SK-N-SH (cell line): Measurements from ENCODE around the gene PLCXD1. TPM values are rescaled to one million over a fixed set of nuclear protein-coding genes. Genes with fewer than 3 reads are reported as not detected.

ENCODE experiments used
- CTCF ChIA-PET: fragments of 300-600, 350-600 bp; formaldehyde crosslinking; extraction: SDS; loops from one replicate; lab custom pipeline; 2021; lab: Yijun Ruan, JAX
- POLR2A ChIA-PET: fragments of 350-600 bp; sonication (Branson Sonifier 250); formaldehyde crosslinking; extraction: SDS; loops from one replicate; lab custom pipeline; 2020; ENCODE audit warnings: antibody characterized with exemption, inconsistent platforms; lab: Yijun Ruan, JAX
- DNase-seq: peaks from one replicate; pipeline ENCODE4 v3.0.0; 2012
- H2AFZ ChIP-seq: fragments of 200-600 bp; sonication (generic); 2 replicates; pipeline ENCODE4 v1.8.1; 2016; ENCODE audit warnings: antibody characterized with exemption, mild to moderate bottlenecking, low read depth
- H3F3A ChIP-seq: fragments of 200-600 bp; sonication (generic); replicated peaks from 2 replicates; pipeline ENCODE3; 2016; ENCODE audit warnings: antibody characterized with exemption, mild to moderate bottlenecking; ENCODE audit not compliant: insufficient read depth
- H3K27ac ChIP-seq, 2 experiments: fragments of 200-500 bp in 1 of 2; fragments of 200-600 bp in 1 of 2; sonication (Bioruptor generic) in 1 of 2; sonication (generic), shearing (Covaris generic) in 1 of 2; 2 replicates each; pipeline versions ENCODE4 v1.5.1 to v1.6.1; 2014 to 2016; ENCODE audit warnings: low read depth in 2 of 2, inconsistent platforms in 1 of 2, low read length in 1 of 2, mild to moderate bottlenecking in 1 of 2, mixed read lengths in 1 of 2
- H3K27me3 ChIP-seq: fragments of 200-600 bp; sonication (generic), shearing (Covaris generic); 2 replicates; pipeline ENCODE4 v1.6.1; 2016; ENCODE audit warnings: mixed run types; ENCODE audit not compliant: insufficient read depth
- H3K36me3 ChIP-seq, 2 experiments: fragments of 200-500 bp in 1 of 2; fragments of 200-600 bp in 1 of 2; sonication (Bioruptor generic) in 1 of 2; sonication (generic) in 1 of 2; replicated peaks in 1 of 2; 2 replicates each; pipeline versions ENCODE3 to v1.5.1; 2014 to 2016; ENCODE audit warnings: low read length in 1 of 2, mild to moderate bottlenecking in 1 of 2; ENCODE audit not compliant: insufficient read depth in 2 of 2, control insufficient read depth in 1 of 2
- H3K4me1 ChIP-seq, 2 experiments: fragments of 200-500 bp in 1 of 2; fragments of 200-600 bp in 1 of 2; sonication (Bioruptor generic) in 1 of 2; sonication (generic), shearing (Covaris generic) in 1 of 2; 2 replicates each; pipeline versions ENCODE4 v1.5.1 to v1.6.1; 2014 to 2016; ENCODE audit warnings: low read depth in 1 of 2, low read length in 1 of 2, mixed run types in 1 of 2; ENCODE audit not compliant: insufficient read depth in 2 of 2, control insufficient read depth in 1 of 2
- H3K4me2 ChIP-seq: fragments of 200-600 bp; sonication (generic), shearing (Covaris generic); 2 replicates; pipeline ENCODE4 v1.6.1; 2017; ENCODE audit warnings: mixed run types
- H3K4me3 ChIP-seq, 2 experiments: fragments of 200-500 bp in 1 of 2; fragments of 200-600 bp in 1 of 2; sonication (Bioruptor generic) in 1 of 2; sonication (generic), shearing (Covaris generic) in 1 of 2; 2 replicates each; pipeline versions ENCODE4 v1.5.1 to v1.8.1; 2014 to 2016; ENCODE audit warnings: low read depth in 2 of 2, inconsistent platforms in 1 of 2, low read length in 1 of 2, mild to moderate bottlenecking in 1 of 2, mixed read lengths in 1 of 2, moderate library complexity in 1 of 2
- H3K79me2 ChIP-seq: fragments of 200-600 bp; sonication (generic); 2 replicates; pipeline ENCODE4 v1.8.1; 2017; ENCODE audit warnings: mild to moderate bottlenecking; ENCODE audit not compliant: insufficient read depth
- H3K9ac ChIP-seq: fragments of 200-600 bp; sonication (generic); 2 replicates; pipeline ENCODE4 v1.6.1; 2017; ENCODE audit warnings: mixed run types
- H3K9me2 ChIP-seq: fragments of 200-600 bp; sonication (generic); 2 replicates; pipeline ENCODE4 v1.6.1; 2017; ENCODE audit warnings: mixed run types
- H3K9me3 ChIP-seq: fragments of 200-600 bp; sonication (generic); 2 replicates; pipeline ENCODE4 v1.6.1; 2017; ENCODE audit warnings: mixed run types, mild to moderate bottlenecking, moderate library complexity
- H4K20me1 ChIP-seq: fragments of 200-600 bp; sonication (generic); 2 replicates; pipeline ENCODE4 v1.6.1; 2017; ENCODE audit warnings: mild to moderate bottlenecking, mixed run types; ENCODE audit not compliant: insufficient read depth
- EZH2phosphoT487 ChIP-seq: fragments of 200-600 bp; sonication (generic); IDR thresholded peaks from 2 replicates; pipeline ENCODE4 v1.6.1; 2017; ENCODE audit warnings: low read depth, mixed run types, mild to moderate bottlenecking, antibody characterized with exemption, moderate library complexity, borderline replicate concordance
- GATA2 ChIP-seq: sonication (generic); formaldehyde crosslinking; IDR thresholded peaks from 2 replicates; pipeline ENCODE4 v1.5.0; 2020; ENCODE audit warnings: mild to moderate bottlenecking, missing genetic modification reagents
- MXI1 ChIP-seq: IDR thresholded peaks from 2 replicates; pipeline ENCODE4 v1.6.1; 2012; ENCODE audit warnings: mild to moderate bottlenecking, low read depth, low read length, improper control_type of control experiment
- NFIC ChIP-seq: IDR thresholded peaks from 2 replicates; pipeline ENCODE4 v1.4.0; 2012; ENCODE audit warnings: borderline replicate concordance
- RCOR1 ChIP-seq: fragments of 150-350 bp; IDR thresholded peaks from 2 replicates; pipeline ENCODE4 v1.6.1; 2017; ENCODE audit warnings: antibody characterized with exemption, low read length
- SIN3A ChIP-seq: IDR thresholded peaks from 2 replicates; pipeline ENCODE4 v1.6.1; 2012; ENCODE audit warnings: low read depth, mild to moderate bottlenecking, low read length, moderate library complexity, borderline replicate concordance
- TCF12 ChIP-seq: IDR thresholded peaks from 2 replicates; pipeline ENCODE4 v1.4.0; 2012
- WGBS: methylation state at CpG from one replicate; pipeline ENCODE4 v1.1.6; 2017; ENCODE audit warnings: low lambda C conversion rate; 5-methylcytosine and 5-hydroxymethylcytosine counted together
- polyA plus RNA-seq, 3 experiments: library from polyadenylated mRNA; depleted of rRNA; stranded (reverse); fragments of >200 nt; gene quantifications; 2 replicates each; pipeline ENCODE4 v1.2.3, GENCODE V29; 2012
- TF ChIP-seq, protein P1 (sequence below): fragments of 200-600 bp; sonication (generic); IDR thresholded peaks from 2 replicates; pipeline ENCODE4 v1.6.1; 2017; ENCODE audit warnings: antibody characterized with exemption, mild to moderate bottlenecking, moderate library complexity
- TF ChIP-seq, protein P2 (sequence below): IDR thresholded peaks from 2 replicates; pipeline ENCODE4 v1.6.1; 2012; ENCODE audit warnings: mild to moderate bottlenecking, low read depth, low read length, moderate library complexity
- TF ChIP-seq, protein P3 (sequence below): IDR thresholded peaks from 2 replicates; pipeline ENCODE4; 2012
- TF ChIP-seq, protein P4 (sequence below): IDR thresholded peaks from 2 replicates; pipeline ENCODE4 v1.4.0; 2012; ENCODE audit warnings: low read depth, borderline replicate concordance
- TF ChIP-seq, protein P5 (sequence below): IDR thresholded peaks from 2 replicates; pipeline ENCODE4 v1.4.0; 2012; ENCODE audit warnings: low read depth

The PLCXD1 gene
- polyA plus RNA-seq, 1 of the 3 experiments (the other 2 are of a cell fraction): 14.8 TPM

DNA sequence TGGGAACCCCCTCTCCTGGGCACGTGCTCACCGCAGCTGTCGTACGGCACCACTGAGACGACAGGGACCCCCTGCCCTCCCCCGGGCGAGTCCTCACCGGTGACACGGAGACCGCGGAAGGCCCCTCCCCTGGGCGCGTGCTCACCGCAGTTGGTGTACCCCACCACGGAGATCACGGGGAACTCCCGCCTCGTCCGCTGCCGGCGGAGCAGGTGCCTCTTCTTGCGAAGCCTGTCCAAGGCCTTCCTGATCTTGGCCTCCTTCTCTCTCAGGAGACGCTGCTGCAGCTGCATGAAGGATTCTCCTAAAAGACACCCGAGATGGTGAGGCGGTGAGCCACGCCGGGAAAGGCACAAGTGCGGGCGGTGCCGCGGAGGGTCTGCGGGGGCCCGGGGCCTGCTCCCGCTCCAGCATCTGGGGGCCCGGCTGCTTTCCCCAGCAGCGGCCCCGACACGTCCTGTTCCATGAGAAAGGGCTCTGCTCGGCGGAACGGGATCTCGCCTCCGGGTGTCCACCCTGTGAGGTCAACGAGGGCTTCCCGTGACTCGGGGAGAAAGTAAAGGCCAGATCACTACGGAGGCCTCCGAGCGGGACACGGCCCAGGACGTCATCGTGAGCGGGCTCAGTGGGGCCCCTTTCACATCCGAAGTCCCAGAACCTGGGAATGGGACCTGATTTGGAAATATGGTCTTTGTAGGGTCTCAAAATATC lies 31.6 kb downstream of the PLCXD1 start:
- 85% methylated on average over 29 of the region's 54 CpGs for WGBS
- Histone ChIP-seq H3K9ac (no peak overlapping the region), H3K27me3 (no peaks in the 10 kb centered on the region), H4K20me1 (0 out of 2 replicates have a peak, but pooled peaks cover 8% of the 10 kb centered on the region), H3K4me1 (peaks cover 5 to 6% of the 10 kb centered on the region in 2 experiments; a peak in 2 of 4 replicates), H3K79me2 (peaks cover 10% of the 10 kb centered on the region; the same call in 1 of the 2 replicates), H3F3A (no peaks in the 10 kb centered on the region), H2AFZ (no peak overlapping the region), H3K36me3 (peaks cover 4 to 50% of the 10 kb centered on the region in 2 experiments), H3K9me2 (no peaks in the 10 kb centered on the region), H3K27ac (no peak overlapping the region), H3K4me3 (no peak overlapping the region), H3K4me2 (no peak overlapping the region), H3K9me3 (no peaks in the 10 kb centered on the region)
- TF ChIP-seq TCF12: no peak
- TF ChIP-seq, protein P1, sequence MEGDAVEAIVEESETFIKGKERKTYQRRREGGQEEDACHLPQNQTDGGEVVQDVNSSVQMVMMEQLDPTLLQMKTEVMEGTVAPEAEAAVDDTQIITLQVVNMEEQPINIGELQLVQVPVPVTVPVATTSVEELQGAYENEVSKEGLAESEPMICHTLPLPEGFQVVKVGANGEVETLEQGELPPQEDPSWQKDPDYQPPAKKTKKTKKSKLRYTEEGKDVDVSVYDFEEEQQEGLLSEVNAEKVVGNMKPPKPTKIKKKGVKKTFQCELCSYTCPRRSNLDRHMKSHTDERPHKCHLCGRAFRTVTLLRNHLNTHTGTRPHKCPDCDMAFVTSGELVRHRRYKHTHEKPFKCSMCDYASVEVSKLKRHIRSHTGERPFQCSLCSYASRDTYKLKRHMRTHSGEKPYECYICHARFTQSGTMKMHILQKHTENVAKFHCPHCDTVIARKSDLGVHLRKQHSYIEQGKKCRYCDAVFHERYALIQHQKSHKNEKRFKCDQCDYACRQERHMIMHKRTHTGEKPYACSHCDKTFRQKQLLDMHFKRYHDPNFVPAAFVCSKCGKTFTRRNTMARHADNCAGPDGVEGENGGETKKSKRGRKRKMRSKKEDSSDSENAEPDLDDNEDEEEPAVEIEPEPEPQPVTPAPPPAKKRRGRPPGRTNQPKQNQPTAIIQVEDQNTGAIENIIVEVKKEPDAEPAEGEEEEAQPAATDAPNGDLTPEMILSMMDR: no peak
- TF ChIP-seq, protein P2, sequence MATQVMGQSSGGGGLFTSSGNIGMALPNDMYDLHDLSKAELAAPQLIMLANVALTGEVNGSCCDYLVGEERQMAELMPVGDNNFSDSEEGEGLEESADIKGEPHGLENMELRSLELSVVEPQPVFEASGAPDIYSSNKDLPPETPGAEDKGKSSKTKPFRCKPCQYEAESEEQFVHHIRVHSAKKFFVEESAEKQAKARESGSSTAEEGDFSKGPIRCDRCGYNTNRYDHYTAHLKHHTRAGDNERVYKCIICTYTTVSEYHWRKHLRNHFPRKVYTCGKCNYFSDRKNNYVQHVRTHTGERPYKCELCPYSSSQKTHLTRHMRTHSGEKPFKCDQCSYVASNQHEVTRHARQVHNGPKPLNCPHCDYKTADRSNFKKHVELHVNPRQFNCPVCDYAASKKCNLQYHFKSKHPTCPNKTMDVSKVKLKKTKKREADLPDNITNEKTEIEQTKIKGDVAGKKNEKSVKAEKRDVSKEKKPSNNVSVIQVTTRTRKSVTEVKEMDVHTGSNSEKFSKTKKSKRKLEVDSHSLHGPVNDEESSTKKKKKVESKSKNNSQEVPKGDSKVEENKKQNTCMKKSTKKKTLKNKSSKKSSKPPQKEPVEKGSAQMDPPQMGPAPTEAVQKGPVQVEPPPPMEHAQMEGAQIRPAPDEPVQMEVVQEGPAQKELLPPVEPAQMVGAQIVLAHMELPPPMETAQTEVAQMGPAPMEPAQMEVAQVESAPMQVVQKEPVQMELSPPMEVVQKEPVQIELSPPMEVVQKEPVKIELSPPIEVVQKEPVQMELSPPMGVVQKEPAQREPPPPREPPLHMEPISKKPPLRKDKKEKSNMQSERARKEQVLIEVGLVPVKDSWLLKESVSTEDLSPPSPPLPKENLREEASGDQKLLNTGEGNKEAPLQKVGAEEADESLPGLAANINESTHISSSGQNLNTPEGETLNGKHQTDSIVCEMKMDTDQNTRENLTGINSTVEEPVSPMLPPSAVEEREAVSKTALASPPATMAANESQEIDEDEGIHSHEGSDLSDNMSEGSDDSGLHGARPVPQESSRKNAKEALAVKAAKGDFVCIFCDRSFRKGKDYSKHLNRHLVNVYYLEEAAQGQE: no peak
- no peak for TF ChIP-seq SIN3A
- TF ChIP-seq EZH2phosphoT487: no peak
- DNase-seq: no peak
- ChIA-PET CTCF (no interaction called here), POLR2A (no interaction called here)

DNA sequence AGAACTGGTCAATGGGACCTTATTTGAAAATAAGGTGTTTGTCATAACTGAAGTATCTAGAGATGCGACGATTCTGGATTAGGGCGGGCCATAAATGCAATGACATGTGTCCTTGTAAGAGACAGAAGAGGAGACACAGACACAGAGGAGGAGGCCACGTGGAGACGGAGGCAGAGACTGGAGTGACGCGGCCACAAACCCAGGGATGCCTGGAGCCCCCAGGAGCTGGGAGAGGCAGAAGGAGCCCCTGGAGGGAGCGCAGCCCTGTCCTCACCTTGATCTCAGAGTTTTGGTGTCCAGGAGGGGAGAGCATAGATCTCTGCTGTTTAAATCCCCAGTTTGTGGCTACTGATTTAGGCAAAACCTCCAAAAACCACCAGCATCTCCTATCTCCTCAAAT lies 32.4 kb downstream of the PLCXD1 start:
- 93% methylated on average over 8 of the region's 8 CpGs for WGBS
- TF ChIP-seq, protein P3, sequence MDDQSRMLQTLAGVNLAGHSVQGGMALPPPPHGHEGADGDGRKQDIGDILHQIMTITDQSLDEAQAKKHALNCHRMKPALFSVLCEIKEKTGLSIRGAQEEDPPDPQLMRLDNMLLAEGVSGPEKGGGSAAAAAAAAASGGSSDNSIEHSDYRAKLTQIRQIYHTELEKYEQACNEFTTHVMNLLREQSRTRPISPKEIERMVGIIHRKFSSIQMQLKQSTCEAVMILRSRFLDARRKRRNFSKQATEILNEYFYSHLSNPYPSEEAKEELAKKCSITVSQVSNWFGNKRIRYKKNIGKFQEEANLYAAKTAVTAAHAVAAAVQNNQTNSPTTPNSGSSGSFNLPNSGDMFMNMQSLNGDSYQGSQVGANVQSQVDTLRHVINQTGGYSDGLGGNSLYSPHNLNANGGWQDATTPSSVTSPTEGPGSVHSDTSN: no peak
- TF ChIP-seq MXI1 (no peak), GATA2 (CRISPR knock-in tag) (no peak), NFIC (no peak), RCOR1 (no peak)
- TF ChIP-seq, protein P4, sequence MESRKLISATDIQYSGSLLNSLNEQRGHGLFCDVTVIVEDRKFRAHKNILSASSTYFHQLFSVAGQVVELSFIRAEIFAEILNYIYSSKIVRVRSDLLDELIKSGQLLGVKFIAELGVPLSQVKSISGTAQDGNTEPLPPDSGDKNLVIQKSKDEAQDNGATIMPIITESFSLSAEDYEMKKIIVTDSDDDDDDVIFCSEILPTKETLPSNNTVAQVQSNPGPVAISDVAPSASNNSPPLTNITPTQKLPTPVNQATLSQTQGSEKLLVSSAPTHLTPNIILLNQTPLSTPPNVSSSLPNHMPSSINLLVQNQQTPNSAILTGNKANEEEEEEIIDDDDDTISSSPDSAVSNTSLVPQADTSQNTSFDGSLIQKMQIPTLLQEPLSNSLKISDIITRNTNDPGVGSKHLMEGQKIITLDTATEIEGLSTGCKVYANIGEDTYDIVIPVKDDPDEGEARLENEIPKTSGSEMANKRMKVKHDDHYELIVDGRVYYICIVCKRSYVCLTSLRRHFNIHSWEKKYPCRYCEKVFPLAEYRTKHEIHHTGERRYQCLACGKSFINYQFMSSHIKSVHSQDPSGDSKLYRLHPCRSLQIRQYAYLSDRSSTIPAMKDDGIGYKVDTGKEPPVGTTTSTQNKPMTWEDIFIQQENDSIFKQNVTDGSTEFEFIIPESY: no peak
- TF ChIP-seq, protein P5, sequence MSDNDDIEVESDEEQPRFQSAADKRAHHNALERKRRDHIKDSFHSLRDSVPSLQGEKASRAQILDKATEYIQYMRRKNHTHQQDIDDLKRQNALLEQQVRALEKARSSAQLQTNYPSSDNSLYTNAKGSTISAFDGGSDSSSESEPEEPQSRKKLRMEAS: no peak

More for the DNA sequence above, 32.4 kb downstream of the PLCXD1 start:
- DNase-seq: no peak
- Histone ChIP-seq H3K9me2 (no peaks in the 10 kb centered on the region), H3K9ac (no peak overlapping the region), H3K9me3 (no peaks in the 10 kb centered on the region), H3F3A (no peaks in the 10 kb centered on the region), H2AFZ (no peak overlapping the region), H3K4me1 (peaks cover 5 to 6% of the 10 kb centered on the region in 2 experiments; a peak in 2 of 4 replicates), H3K79me2 (peaks cover 10% of the 10 kb centered on the region; the same call in 1 of the 2 replicates), H3K4me3 (no peak overlapping the region), H3K27me3 (no peaks in the 10 kb centered on the region), H3K36me3 (peaks cover 0 to 45% of the 10 kb centered on the region in 2 experiments), H3K27ac (no peak overlapping the region), H4K20me1 (0 out of 2 replicates have a peak, but pooled peaks cover 8% of the 10 kb centered on the region), H3K4me2 (no peak overlapping the region)
- POLR2A ChIA-PET: no interaction called here
- CTCF ChIA-PET: no interaction called here
